ENCODE data around the gene THG1L. TPM values are rescaled to one million over a fixed set of nuclear protein-coding genes. Genes with fewer than 3 reads are reported as not detected.

The THG1L gene
- total RNA-seq, 2 donors from 2014 or later: 7.5 to 9.5 TPM

DNA sequence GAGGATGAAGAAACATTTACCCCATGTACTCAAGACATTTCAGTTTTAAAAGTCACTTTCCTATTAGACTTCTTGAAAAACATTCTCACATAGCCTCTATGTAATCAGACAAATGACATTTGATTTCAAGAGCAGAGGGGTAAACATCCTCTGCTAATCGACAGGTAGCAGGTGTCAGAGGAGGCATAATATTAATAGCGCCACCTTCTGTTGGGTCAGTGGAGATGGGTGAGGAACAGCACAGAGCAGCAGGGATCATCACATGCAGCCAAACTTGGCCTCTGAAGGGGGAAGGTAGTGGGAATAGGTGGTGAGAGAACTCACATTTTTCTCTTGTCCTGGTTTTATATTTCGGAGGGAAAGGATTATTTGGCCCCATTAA lies 9.0 kb downstream of the THG1L start:
- Histone ChIP-seq H3K9me3 (no peaks in the 10 kb centered on the region), H3K27me3 (replicated peaks; ENCODE audit: insufficient read depth) (no peaks in the 10 kb centered on the region), H3K4me3 (no peak overlapping the region), H3K27ac (no peak overlapping the region), H3K4me1 (ENCODE audit: control insufficient read depth in 1 of 2, low read depth in 2 of 2) (peaks cover 4 to 11% of the 10 kb centered on the region in 2 donors), H3K36me3 (peaks cover 8% of the 10 kb centered on the region)
- TF ChIP-seq CTCF (IDR thresholded peaks at IDR 0.05): no peak
- ATAC-seq (ENCODE audit: insufficient number of reproducible peaks, low FRiP score, low read depth) (no peak), DNase-seq (ENCODE audit: low spot score) (no peak)

- Histone ChIP-seq H3K9me3 (no peaks in the 10 kb centered on the region), H3K36me3 (peaks cover 8% of the 10 kb centered on the region), H3K27me3 (replicated peaks; ENCODE audit: insufficient read depth) (no peaks in the 10 kb centered on the region), H3K27ac (no peak overlapping the region), H3K4me3 (no peak overlapping the region), H3K4me1 (ENCODE audit: control insufficient read depth in 1 of 2, low read depth in 2 of 2) (peaks cover 4 to 17% of the 10 kb centered on the region in 2 donors)
- TF ChIP-seq CTCF (IDR thresholded peaks at IDR 0.05): no peak
- ATAC-seq (ENCODE audit: insufficient number of reproducible peaks, low FRiP score, low read depth) (no peak), DNase-seq (ENCODE audit: low spot score) (no peak)
These were observed 9.9 kb downstream of the THG1L start for GRCh38 chr5:157741131-157741530.

DNA sequence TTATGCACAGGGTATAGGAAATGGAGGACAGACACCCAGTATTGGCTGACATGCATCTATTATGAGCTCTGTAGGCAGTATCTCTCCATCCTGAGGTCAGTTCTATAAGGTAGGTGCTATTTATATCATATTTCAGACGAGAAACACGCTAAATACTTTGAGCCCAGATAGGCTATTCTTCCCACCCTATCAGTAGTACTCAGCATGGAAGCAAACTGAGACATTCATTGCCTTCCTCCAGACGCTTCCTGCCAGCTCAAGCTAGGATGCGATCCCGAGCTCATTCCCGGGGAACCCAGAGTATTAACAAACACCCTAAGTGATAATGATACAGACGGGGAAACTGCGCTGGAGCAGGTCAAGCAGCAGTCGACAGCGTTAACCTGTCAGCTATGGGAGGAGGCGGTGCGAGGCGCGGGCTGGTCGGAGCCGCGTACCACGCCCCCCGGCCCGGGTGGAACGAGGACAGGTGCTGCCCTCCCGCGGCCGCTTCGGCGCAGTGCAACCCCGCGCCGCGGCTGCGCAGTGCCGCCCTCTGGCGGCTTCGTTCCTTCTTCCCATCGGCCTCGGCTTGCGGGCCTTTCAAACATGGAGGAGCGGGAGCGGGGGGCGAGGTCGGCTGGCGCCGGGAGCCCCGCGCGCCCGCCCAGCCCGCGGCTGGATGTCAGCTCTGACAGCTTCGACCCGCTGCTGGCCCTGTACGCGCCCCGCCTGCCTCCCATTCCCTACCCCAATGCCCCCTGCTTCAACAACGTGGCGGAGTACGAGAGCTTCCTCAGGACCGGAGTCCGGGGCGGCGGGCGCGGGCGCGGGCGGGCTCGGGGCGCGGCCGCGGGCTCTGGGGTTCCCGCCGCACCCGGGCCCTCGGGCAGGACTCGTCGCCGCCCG lies 12.2 kb downstream of the THG1L start, which contains the start of gene LSM11:
Gene LSM11 (plus strand): TSS at position 550 of the 888 bp plus-strand sequence. CDS start 39 bp downstream, at position 589.
- Histone ChIP-seq H3K27ac (peak within 1 kb of the TSS in 1 of 2 donors; percentile 12), H3K27me3 (replicated peaks; ENCODE audit: insufficient read depth) (no peaks in the 10 kb centered on the region), H3K4me3 (peak within 1 kb of the TSS; percentile 89), H3K4me1 (ENCODE audit: control insufficient read depth in 1 of 2, low read depth in 2 of 2) (peaks cover 5 to 21% of the 10 kb centered on the region in 2 donors), H3K9me3 (no peaks in the 10 kb centered on the region), H3K36me3 (no peaks in the 10 kb centered on the region)
- peak; percentile 89 for ATAC-seq (ENCODE audit: insufficient number of reproducible peaks, low FRiP score, low read depth)
- TF ChIP-seq CTCF (IDR thresholded peaks at IDR 0.05): peak; percentile 98
- DNase-seq (ENCODE audit: low spot score): peak; percentile 62

- Histone ChIP-seq H3K27me3 (replicated peaks; ENCODE audit: insufficient read depth) (no peaks in the 10 kb centered on the region), H3K27ac (no peak overlapping the region), H3K4me1 (ENCODE audit: control insufficient read depth in 1 of 2, low read depth in 2 of 2) (peaks cover 7 to 28% of the 10 kb centered on the region in 2 donors), H3K9me3 (no peaks in the 10 kb centered on the region), H3K36me3 (no peaks in the 10 kb centered on the region), H3K4me3 (peak overlapping the region; percentile 89)
- no peak for TF ChIP-seq CTCF (IDR thresholded peaks at IDR 0.05)
- DNase-seq (ENCODE audit: low spot score): no peak
- peak; percentile 15 for ATAC-seq (ENCODE audit: insufficient number of reproducible peaks, low FRiP score, low read depth)
These were observed 13.1 kb downstream of the THG1L start for GRCh38 chr5:157744051-157745011.

GRCh38 chr5:157745041-157745456 lies 13.8 kb downstream of the THG1L start:
- ATAC-seq (ENCODE audit: insufficient number of reproducible peaks, low FRiP score, low read depth) (no peak), DNase-seq (ENCODE audit: low spot score) (no peak)
- Histone ChIP-seq H3K9me3 (no peaks in the 10 kb centered on the region), H3K27ac (no peak overlapping the region), H3K4me1 (ENCODE audit: control insufficient read depth in 1 of 2, low read depth in 2 of 2) (peaks cover 7 to 28% of the 10 kb centered on the region in 2 donors), H3K4me3 (peak overlapping the region; percentile 89), H3K36me3 (no peaks in the 10 kb centered on the region), H3K27me3 (replicated peaks; ENCODE audit: insufficient read depth) (no peaks in the 10 kb centered on the region)
- no peak for TF ChIP-seq CTCF (IDR thresholded peaks at IDR 0.05)
